ENCODE measurements around the gene FREM2.

Gene FREM2

GRCh38 chr13:38863536-38863935, 176.7 kb downstream of the FREM2 start:
- FAIRE-seq (no peak), DNase-seq (ENCODE audit: insufficient read length, low spot score) (no peak)
- TF ChIP-seq CTCF (IDR thresholded peaks at IDR 0.05; ENCODE audit: insufficient read depth, missing control alignments), result no peak

- peak; percentile 29 for TF ChIP-seq CTCF (IDR thresholded peaks at IDR 0.05; ENCODE audit: insufficient read depth, missing control alignments)
- DNase-seq (ENCODE audit: insufficient read length, low spot score), result no peak
- no peak for FAIRE-seq
Observed at GRCh38 chr13:38866649-38867048, 179.8 kb downstream of the FREM2 start.

GRCh38 chr13:38868399-38868798, 181.5 kb downstream of the FREM2 start:
- no peak for FAIRE-seq
- DNase-seq (ENCODE audit: insufficient read length, low spot score), result no peak
- no peak for TF ChIP-seq CTCF (IDR thresholded peaks at IDR 0.05; ENCODE audit: insufficient read depth, missing control alignments)

GRCh38 chr13:38868870-38869269, 182.0 kb downstream of the FREM2 start:
- no peak for TF ChIP-seq CTCF (IDR thresholded peaks at IDR 0.05; ENCODE audit: insufficient read depth, missing control alignments)
- no peak for FAIRE-seq
- no peak for DNase-seq (ENCODE audit: insufficient read length, low spot score)

- DNase-seq (ENCODE audit: insufficient read length, low spot score), result no peak
- FAIRE-seq, result no peak
- TF ChIP-seq CTCF (IDR thresholded peaks at IDR 0.05; ENCODE audit: insufficient read depth, missing control alignments), result no peak
Observed at GRCh38 chr13:38871275-38871674, 184.4 kb downstream of the FREM2 start.

- DNase-seq (ENCODE audit: insufficient read length, low spot score), result peak; percentile 23
- no peak for FAIRE-seq
- TF ChIP-seq CTCF (IDR thresholded peaks at IDR 0.05; ENCODE audit: insufficient read depth, missing control alignments), result peak; percentile 55
Observed at GRCh38 chr13:38872693-38873092, 185.8 kb downstream of the FREM2 start.

GRCh38 chr13:38875186-38875875, 188.5 kb downstream of the FREM2 start:
- FAIRE-seq, result no peak
- TF ChIP-seq CTCF (IDR thresholded peaks at IDR 0.05; ENCODE audit: insufficient read depth, missing control alignments), result no peak
- no peak for DNase-seq (ENCODE audit: insufficient read length, low spot score)
